GM21515 (cell line): ENCODE results near the gene GPATCH4.

Source experiments
- ATAC-seq: cut with Tn5 transposase; IDR thresholded peaks from one replicate; pipeline ENCODE4 v1.9.1; 2021; ENCODE audit not compliant: unreplicated experiment

Gene GPATCH4

DNA sequence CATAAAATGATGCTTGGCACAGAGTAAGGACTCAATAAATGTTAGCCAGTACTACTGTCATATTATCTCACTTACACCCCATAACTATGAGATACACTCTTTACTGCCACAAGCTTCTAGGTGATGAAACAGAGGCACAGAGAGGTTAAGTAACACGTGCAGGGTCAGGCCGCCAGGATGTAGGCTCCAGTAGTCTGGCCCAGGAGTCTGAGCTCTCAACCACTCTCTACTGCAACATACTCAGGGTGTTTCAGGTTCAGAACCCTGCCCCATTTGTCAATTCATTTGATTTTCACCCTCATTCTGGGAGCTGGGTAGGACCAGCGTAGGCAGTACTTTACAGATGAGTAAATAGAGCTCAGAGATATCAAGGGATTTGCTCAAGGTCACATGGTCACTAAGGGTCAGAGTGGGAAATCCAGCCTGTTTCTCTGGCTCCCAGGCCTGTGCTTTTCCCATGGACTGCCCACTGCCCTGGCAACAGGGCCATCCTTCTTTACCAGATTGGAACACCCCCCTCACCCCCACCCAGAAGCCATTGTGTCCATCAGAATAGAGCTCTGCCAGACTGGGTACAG is 50.1 kb downstream of the GPATCH4 start:
- no peak for ATAC-seq

DNA sequence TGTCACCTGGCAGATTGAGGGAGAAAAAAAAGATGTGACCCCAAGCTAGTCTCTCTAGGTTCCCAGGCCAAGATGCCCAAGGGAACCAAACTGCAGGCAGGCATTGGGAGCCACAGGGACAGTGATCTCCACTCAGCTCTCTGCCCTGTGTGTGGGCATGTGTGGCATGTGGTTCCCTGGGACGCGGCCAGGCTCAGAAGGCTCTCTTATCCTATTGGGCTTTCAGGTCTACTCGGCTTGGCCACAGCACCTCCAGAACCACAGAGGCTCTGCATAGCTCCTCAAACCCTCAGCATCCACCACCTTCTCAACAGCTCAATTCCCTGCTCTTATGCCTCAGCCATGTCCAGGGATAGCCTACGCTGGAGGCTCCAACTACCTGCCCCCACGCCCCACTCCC is 50.9 kb downstream of the GPATCH4 start:
- ATAC-seq, result no peak

DNA sequence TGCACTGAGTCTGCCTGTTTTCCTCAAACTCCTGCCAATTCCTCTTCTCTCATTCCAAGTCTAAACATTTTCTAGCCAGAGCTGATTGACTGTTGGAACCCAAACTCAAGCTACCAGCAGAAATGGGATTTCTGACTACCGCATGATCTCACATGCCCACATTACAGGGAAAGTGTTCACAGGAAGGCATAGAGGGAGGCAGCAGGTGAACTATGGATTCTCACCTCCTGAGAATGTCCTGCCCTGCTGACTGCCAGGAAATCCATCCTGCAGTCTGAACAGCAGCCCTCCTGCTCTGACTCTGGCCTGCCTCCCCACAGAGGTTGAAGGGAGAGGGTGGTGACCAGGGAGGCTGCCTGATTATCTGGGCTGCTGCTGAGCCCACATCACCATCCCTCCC is 51.4 kb downstream of the GPATCH4 start:
- ATAC-seq, result no peak

DNA sequence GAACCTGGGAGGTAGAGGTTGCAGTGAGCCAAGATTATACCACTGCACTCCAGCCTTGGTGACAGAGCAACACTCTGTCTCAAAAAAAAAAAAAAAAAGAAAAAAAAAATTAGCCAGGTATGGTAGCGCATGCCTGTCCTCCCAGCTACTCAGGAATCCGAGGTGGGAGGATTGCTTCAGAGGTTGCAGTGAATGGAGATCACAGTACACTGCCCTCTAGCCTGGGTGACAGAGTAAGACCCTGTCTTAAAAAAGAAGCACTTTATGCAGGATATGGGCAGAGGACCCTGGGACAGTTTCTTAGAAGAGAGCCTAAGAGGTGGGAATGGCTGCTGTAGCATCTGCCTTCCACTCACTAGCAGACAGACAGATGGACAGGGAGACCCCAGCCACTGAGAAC is 51.9 kb downstream of the GPATCH4 start:
- ATAC-seq, result no peak

DNA sequence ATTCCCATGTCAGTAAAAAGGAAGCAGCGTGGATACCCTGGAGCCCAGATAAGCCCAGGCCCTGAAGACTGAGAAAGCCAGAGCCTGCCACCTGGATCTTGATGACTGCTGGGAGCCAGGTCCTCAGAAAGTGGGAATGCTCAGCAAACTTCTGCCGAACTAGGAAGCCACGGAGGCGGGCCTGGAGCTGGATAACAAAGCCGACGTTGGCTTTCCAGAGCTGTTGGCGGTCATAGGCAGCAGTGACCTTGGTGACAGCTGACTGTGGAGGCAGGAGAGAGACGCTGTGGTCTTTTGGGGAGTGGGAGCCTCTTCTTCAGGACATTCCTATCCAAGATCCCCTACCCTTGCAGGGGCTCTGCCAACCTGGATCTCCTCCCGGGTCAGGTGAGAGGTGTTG is 53.3 kb downstream of the GPATCH4 start:
- ATAC-seq, result no peak

DNA sequence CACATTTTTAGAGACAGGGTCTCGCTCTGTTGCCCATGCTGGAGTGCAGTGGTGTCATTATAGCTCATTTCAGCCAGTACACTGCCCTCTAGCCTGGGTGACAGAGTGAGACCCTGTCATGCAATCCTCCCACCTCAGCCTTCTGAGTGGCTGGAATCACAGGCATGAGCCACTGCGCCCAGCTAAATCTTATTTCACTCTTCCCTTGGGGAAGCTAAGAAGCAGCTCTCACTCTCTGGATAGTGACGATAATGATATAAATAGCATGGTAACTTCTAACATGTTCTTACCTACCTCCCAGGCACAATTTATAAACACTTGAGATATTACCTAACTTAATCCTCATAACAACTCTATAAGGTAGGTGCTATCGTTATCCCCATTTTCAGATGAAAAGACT is 53.8 kb downstream of the GPATCH4 start:
- no peak for ATAC-seq

DNA sequence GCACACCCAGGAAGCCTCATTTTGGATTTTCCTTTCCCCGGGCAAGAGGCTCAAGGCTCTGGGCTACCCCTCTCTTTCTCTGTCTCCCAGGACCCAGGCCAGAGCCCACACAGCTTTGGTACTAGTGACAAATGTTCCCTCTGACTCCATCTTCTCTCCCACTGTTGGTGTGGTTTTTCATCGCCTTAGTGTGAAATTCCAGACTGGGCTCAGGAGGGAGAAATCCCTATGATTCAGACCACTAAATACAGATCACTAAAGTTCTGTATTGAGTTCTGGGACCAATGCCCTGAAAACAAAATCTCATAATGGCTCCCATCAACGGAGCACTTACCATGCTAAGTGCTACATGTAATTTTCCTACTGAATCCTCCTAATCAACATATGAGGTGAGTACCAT is 55.0 kb downstream of the GPATCH4 start:
- no peak for ATAC-seq

DNA sequence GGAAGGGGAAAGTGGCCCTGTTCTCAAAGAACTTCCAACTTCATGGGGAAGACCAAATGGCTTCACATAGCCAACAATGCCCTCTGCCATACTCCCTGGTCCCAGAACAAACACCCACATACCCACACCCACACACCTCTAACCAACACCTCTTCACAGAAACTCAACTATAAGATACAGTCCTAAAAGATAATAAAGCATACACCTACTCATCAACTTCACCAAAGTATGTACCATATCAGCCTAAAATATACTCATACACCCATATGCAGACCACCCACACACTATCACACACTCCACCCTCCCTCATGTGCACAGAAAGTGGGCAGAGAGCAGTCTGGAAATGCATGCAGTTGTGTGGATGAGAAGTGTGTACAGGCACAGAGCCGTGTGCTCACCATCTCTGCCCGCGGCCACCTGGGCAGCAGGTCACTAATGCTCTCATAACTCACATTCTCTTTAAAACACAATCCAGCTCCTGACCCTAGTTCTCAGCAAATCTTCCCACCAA is 56.6 kb downstream of the GPATCH4 start:
- no peak for ATAC-seq
